Upper lobe of left lung (tissue), 6 donors: ENCODE results near the gene PRAF2. TPM values are rescaled to one million over a fixed set of nuclear protein-coding genes. Genes with fewer than 3 reads are reported as not detected.

ENCODE experiments used
- ATAC-seq, 2 donors: fragments of 200-7000 bp; cut with Tn5 transposase; one replicate each; pipeline ENCODE4 v1.9.1; 2022; ENCODE audit warnings: mild to moderate bottlenecking in 2 of 2, moderate library complexity in 2 of 2; ENCODE audit not compliant: low FRiP score in 2 of 2
- DNase-seq, 2 donors: peaks; one replicate each; pipeline ENCODE4 v3.0.0-alpha.2; 2019 to 2020
- H3K27ac ChIP-seq, 4 donors: fragments of 200-600 bp; sonication (generic); one replicate each; pipeline ENCODE4 v1.5.1; 2016 to 2019
- H3K27me3 ChIP-seq, 4 donors: fragments of 200-600 bp; sonication (generic); one replicate each; pipeline ENCODE4 v1.5.1; 2017 to 2019
- H3K36me3 ChIP-seq, 4 donors: fragments of 200-600 bp; sonication (generic); one replicate each; pipeline ENCODE4 v1.5.1; 2016 to 2019
- H3K4me1 ChIP-seq, 4 donors: fragments of 200-600 bp; sonication (generic); one replicate each; pipeline ENCODE4 v1.5.1; 2018 to 2019
- H3K4me3 ChIP-seq, 4 donors: fragments of 200-600 bp; sonication (generic); one replicate each; pipeline ENCODE4 v1.5.1; 2017 to 2019; ENCODE audit warnings: mild to moderate bottlenecking in 2 of 4, moderate library complexity in 1 of 4
- H3K9me3 ChIP-seq, 4 donors: fragments of 200-600 bp; sonication (generic); one replicate each; pipeline ENCODE4 v1.5.1; 2018 to 2019
- CTCF ChIP-seq, 6 experiments: fragments of 450-650 bp in 4 of 6; fragments of 200-600 bp in 2 of 6; sonication (generic) in 2 of 6; IDR thresholded peaks; one replicate each; pipeline ENCODE4 v1.5.1; 2016 to 2019; ENCODE audit warnings: antibody characterized with exemption in 6 of 6
- EP300 ChIP-seq, 4 donors: sonication (generic); formaldehyde crosslinking; IDR thresholded peaks; one replicate each; pipeline ENCODE4 v1.5.1; 2017; ENCODE audit warnings: antibody characterized with exemption in 4 of 4, control low read depth in 2 of 4
- POLR2A ChIP-seq, 4 donors: fragments of 450-650 bp; IDR thresholded peaks; one replicate each; pipeline ENCODE4 v1.5.1; 2016 to 2017; ENCODE audit warnings: antibody characterized with exemption in 4 of 4, mild to moderate bottlenecking in 2 of 4
- POLR2AphosphoS5 ChIP-seq, 2 donors: sonication (generic); formaldehyde crosslinking; IDR thresholded peaks; one replicate each; pipeline ENCODE4 v1.5.1; 2017; ENCODE audit warnings: antibody characterized with exemption in 2 of 2
- WGBS, 2 donors: methylation state at CpG; one replicate each; pipeline ENCODE4 v1.1.5; 2017 to 2018; 5-methylcytosine and 5-hydroxymethylcytosine counted together
- total RNA-seq, 6 donors: library from RNA; depleted of rRNA in 4 of 6; stranded (reverse); fragments of >200 nt in 4 of 6; gene quantifications; one replicate each; pipeline versions ENCODE4 v1.1.0 to v1.2.1, GENCODE V29; 2016 to 2021
- donor health status: DM: no; HTN: no; CAD: no; lungs with moderate emphysema.
- donor health status: DM: no; HTN: yes; CAD: no; lungs with severe emphysema.

Gene PRAF2
- total RNA-seq, result 10 to 100 TPM; 12.5 to 26.2 (median 15.5) TPM

DNA sequence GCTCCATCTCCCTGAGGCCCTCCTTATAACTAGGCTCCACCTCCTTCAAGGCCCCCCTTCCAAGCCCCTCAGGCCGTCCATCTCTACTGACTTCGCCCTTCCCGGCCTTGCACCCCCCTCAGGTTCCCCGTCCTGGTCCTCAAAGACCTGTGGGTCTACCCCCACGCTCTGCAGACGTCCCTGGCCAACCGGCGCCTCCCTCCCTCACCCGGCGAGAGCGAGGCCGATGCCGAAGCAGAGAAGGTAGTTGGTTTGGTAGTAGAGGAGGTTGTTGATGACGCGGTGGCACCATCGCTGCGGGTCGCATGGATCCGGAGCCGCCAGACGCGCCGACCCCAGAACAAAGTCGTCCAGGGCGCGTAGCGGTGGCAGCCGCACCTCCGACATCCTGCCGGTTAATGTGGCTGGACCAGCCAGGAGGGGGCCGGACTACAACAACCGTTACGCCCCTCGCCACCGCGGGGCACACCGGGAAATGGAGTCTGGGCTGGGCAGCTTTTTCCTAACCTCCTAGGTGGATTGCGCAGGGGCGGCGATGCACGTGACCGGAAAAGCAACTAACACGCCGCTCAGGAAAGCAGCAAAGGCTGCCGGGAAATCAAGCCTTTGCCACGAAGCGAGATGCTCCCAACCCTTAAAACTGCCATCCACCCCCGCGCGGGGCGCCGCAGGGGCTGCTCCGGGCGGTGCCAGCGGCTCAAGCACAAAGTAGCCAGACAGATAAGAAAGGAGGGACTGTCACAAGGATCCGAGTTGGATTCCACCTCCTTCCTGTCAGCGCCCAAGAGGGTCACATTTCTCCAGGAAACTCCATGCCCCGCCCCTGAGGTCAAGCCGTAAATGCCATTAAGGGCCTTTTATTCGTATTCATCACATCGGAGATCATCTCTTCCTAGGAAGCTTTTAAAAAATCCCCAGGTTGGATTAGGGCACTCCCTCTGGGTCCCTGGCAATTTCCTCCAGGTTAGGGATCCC, at the start of gene PRAF2:
TSS of gene PRAF2 (minus strand) at position 402 of the 975 bp plus-strand sequence. CDS start at position 387, 15 bp downstream.
- DNase-seq, result peak; percentile 94 to 95
- H3K36me3 ChIP-seq, result peaks cover 0 to 22% (median 8%) of the 10 kb centered on the region in 4 donors
- WGBS, 2 donors, result 0 to 40% methylated on average over 6 to 60 of the region's 61 CpGs
- H3K9me3 ChIP-seq, result no peaks in the 10 kb centered on the region
- TF ChIP-seq POLR2AphosphoS5 (IDR thresholded peaks at IDR 0.05) (peak; percentile 62 to 74), EP300 (IDR thresholded peaks at IDR 0.05) (peak in 1 of 4 donors; percentile 32), POLR2A (IDR thresholded peaks at IDR 0.05) (peak in 2 of 4 donors; percentile 43 to 63), CTCF (IDR thresholded peaks at IDR 0.05) (peak in 3 of 6 experiments; percentile 29 to 31 (median 29))
- H3K4me1 ChIP-seq, result peaks cover 4 to 23% (median 17%) of the 10 kb centered on the region in 4 donors
- no peaks in the 10 kb centered on the region for H3K27me3 ChIP-seq
- peak within 1 kb of the TSS; percentile 63 to 75 (median 68) for H3K27ac ChIP-seq
- ATAC-seq, result peak; percentile 91 to 95
- H3K4me3 ChIP-seq, result peak within 1 kb of the TSS; percentile 45 to 68 (median 52)

- no peak for TF ChIP-seq POLR2A (IDR thresholded peaks at IDR 0.05)
- no peak for TF ChIP-seq POLR2AphosphoS5 (IDR thresholded peaks at IDR 0.05)
- TF ChIP-seq EP300 (IDR thresholded peaks at IDR 0.05), result no peak
- no peak for TF ChIP-seq CTCF (IDR thresholded peaks at IDR 0.05)
- Histone ChIP-seq H3K4me3 (peak overlapping the region in 3 of 4 donors; percentile 63 to 77 (median 70)), H3K36me3 (peaks cover 0 to 25% (median 2%) of the 10 kb centered on the region in 4 donors), H3K27ac (peak overlapping the region in 1 of 4 donors; percentile 87), H3K27me3 (no peaks in the 10 kb centered on the region), H3K9me3 (peaks cover 0 to 6% (median 0%) of the 10 kb centered on the region in 4 donors), H3K4me1 (peaks cover 4 to 9% (median 5%) of the 10 kb centered on the region in 4 donors)
- DNase-seq (peak in 1 of 2 donors; percentile 24), ATAC-seq (no peak)
- WGBS, 2 donors, result 53 to 86% methylated on average over 1 to 3 of the region's 5 CpGs
These were observed 48.7 kb upstream of the PRAF2 start for GRCh38 chrX:49122499-49122898.

DNA sequence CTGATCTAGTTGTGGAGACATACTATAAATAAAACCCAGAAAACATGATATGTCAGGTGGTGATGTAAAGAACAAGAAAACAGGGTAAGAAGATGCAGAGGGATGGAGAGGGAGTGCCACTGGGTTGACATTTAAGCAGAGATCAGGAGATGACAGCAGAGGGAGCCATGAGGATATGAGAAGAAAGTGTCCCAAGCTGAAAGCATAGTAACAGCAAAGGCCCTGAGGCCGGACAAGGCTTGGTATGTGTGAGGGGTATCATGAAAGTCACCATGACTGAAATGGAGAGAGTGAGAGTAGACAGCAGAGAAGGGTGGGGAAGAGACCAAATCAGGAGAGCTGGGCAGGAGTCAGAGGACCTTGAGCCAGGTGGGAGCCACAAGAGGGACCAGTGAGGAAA, 46.3 kb upstream of the PRAF2 start:
- ATAC-seq, result no peak
- WGBS, 2 donors, result 63 to 70% methylated on average over 1 of the region's 1 CpG
- Histone ChIP-seq H3K9me3 (peaks cover 0 to 6% (median 0%) of the 10 kb centered on the region in 4 donors), H3K27me3 (no peaks in the 10 kb centered on the region), H3K27ac (no peak overlapping the region), H3K4me1 (peaks cover 4 to 9% (median 5%) of the 10 kb centered on the region in 4 donors), H3K4me3 (no peak overlapping the region), H3K36me3 (peaks cover 0 to 48% (median 17%) of the 10 kb centered on the region in 4 donors)
- no peak for DNase-seq
- no peak for TF ChIP-seq POLR2A (IDR thresholded peaks at IDR 0.05)
- no peak for TF ChIP-seq CTCF (IDR thresholded peaks at IDR 0.05)
- TF ChIP-seq EP300 (IDR thresholded peaks at IDR 0.05), result no peak
- no peak for TF ChIP-seq POLR2AphosphoS5 (IDR thresholded peaks at IDR 0.05)

DNA sequence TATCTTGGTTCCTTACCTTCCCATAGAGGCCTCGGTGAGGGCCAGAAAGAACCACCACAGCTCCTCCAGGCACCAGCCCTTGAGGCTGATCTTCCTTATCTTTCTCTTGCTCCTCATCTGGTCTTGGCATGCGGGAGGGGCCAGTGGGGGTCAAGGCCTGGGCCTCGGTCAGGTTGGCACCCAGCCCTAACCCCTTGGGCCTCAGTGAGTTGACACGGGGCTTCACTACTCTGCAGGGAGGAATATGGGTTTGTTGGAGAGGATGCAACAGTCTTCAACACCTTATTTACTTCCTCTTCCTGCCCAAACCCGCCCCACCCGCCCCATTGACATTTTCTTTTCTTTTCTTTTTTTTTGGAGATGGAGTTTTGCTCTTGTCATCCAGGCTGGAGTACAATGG, 43.8 kb upstream of the PRAF2 start:
- H3K27ac ChIP-seq, result no peak overlapping the region
- ATAC-seq, result no peak

More for the DNA sequence above, 43.8 kb upstream of the PRAF2 start:
- Histone ChIP-seq H3K36me3 (peaks cover 0 to 69% (median 25%) of the 10 kb centered on the region in 4 donors), H3K27me3 (no peaks in the 10 kb centered on the region), H3K4me3 (no peak overlapping the region), H3K4me1 (peaks cover 3 to 5% (median 3%) of the 10 kb centered on the region in 4 donors), H3K9me3 (no peaks in the 10 kb centered on the region)
- no peak for DNase-seq
- 42 to 57% methylated on average over 4 to 6 of the region's 6 CpGs for WGBS, 2 donors
- TF ChIP-seq EP300 (IDR thresholded peaks at IDR 0.05) (no peak), POLR2A (IDR thresholded peaks at IDR 0.05) (no peak), CTCF (IDR thresholded peaks at IDR 0.05) (no peak), POLR2AphosphoS5 (IDR thresholded peaks at IDR 0.05) (no peak)
